ENCODE data around the gene C2CD2L.

C2CD2L gene

GRCh38 chr11:119087123-119087522 is 20.0 kb upstream of the C2CD2L start:
- H3K27ac Mint-ChIP-seq: no peak overlapping the region
- H3K4me3 Mint-ChIP-seq: peak overlapping the region; percentile 30
- no peak for TF ChIP-seq CTCF (IDR thresholded peaks at IDR 0.05)
- DNase-seq: no peak
- peaks cover 5% of the 10 kb centered on the region for H3K36me3 Mint-ChIP-seq (ENCODE audit: low read depth)
- no peaks in the 10 kb centered on the region for H3K9me3 Mint-ChIP-seq
- H3K27me3 Mint-ChIP-seq (ENCODE audit: low read depth, poor library complexity): peaks cover 3% of the 10 kb centered on the region
- H3K4me1 Mint-ChIP-seq: peaks cover 40% of the 10 kb centered on the region

GRCh38 chr11:119087747-119088241 is 19.4 kb upstream of the C2CD2L start:
- no peak for DNase-seq
- no peak for TF ChIP-seq CTCF (IDR thresholded peaks at IDR 0.05)
- peaks cover 47% of the 10 kb centered on the region for H3K4me1 Mint-ChIP-seq
- H3K27me3 Mint-ChIP-seq (ENCODE audit: low read depth, poor library complexity): peaks cover 3% of the 10 kb centered on the region
- H3K27ac Mint-ChIP-seq: no peak overlapping the region
- H3K36me3 Mint-ChIP-seq (ENCODE audit: low read depth): peaks cover 7% of the 10 kb centered on the region
- H3K9me3 Mint-ChIP-seq: no peaks in the 10 kb centered on the region
- H3K4me3 Mint-ChIP-seq: no peak overlapping the region

GRCh38 chr11:119088406-119088805 is 18.7 kb upstream of the C2CD2L start:
- Mint-ChIP-seq H3K27ac (no peak overlapping the region), H3K36me3 (ENCODE audit: low read depth) (peaks cover 10% of the 10 kb centered on the region), H3K4me1 (peaks cover 53% of the 10 kb centered on the region), H3K4me3 (no peak overlapping the region), H3K9me3 (no peaks in the 10 kb centered on the region), H3K27me3 (ENCODE audit: low read depth, poor library complexity) (peaks cover 3% of the 10 kb centered on the region)
- DNase-seq: no peak
- TF ChIP-seq CTCF (IDR thresholded peaks at IDR 0.05): no peak

- Mint-ChIP-seq H3K4me3 (no peak overlapping the region), H3K9me3 (no peaks in the 10 kb centered on the region), H3K4me1 (peaks cover 58% of the 10 kb centered on the region), H3K27ac (no peak overlapping the region), H3K36me3 (ENCODE audit: low read depth) (peaks cover 16% of the 10 kb centered on the region), H3K27me3 (ENCODE audit: low read depth, poor library complexity) (peaks cover 3% of the 10 kb centered on the region)
- TF ChIP-seq CTCF (IDR thresholded peaks at IDR 0.05): no peak
- no peak for DNase-seq
Measured at GRCh38 chr11:119089319-119089718, 17.8 kb upstream of the C2CD2L start.

- no peak overlapping the region for H3K4me3 Mint-ChIP-seq
- H3K36me3 Mint-ChIP-seq (ENCODE audit: low read depth): peaks cover 16% of the 10 kb centered on the region
- no peak for DNase-seq
- H3K4me1 Mint-ChIP-seq: peaks cover 50% of the 10 kb centered on the region
- no peaks in the 10 kb centered on the region for H3K27me3 Mint-ChIP-seq (ENCODE audit: low read depth, poor library complexity)
- TF ChIP-seq CTCF (IDR thresholded peaks at IDR 0.05): no peak
- no peaks in the 10 kb centered on the region for H3K9me3 Mint-ChIP-seq
- H3K27ac Mint-ChIP-seq: peak overlapping the region; percentile 40
Measured at GRCh38 chr11:119091178-119091577, 16.0 kb upstream of the C2CD2L start.
